ENCODE measurements around the gene RUVBL2. TPM values are rescaled to one million over a fixed set of nuclear protein-coding genes. Genes with fewer than 3 reads are reported as not detected.
"Not testable (repeated sequence)": the region's sequence is repeated elsewhere in the genome, so short reads cannot be mapped to it uniquely, and the experiment has no call there.

The RUVBL2 gene
- polyA plus RNA-seq, 3 donors: 77.9 to 106 (median 88.7) TPM

- DNase-seq (ENCODE audit: extremely low read depth in 1 of 11, low read depth in 9 of 11, low spot score in 4 of 11): not testable (repeated sequence)
These were observed 30.5 kb downstream of the RUVBL2 start, which contains the start of gene CGB3 for GRCh38 chr19:49024233-49024632. Gene CGB3 (minus strand): TSS chr19:49024333. CDS start chr19:49023971, 362 bp downstream.

- DNase-seq (ENCODE audit: extremely low read depth in 1 of 11, low read depth in 9 of 11, low spot score in 4 of 11): not testable (repeated sequence)
These were observed 31.4 kb downstream of the RUVBL2 start for GRCh38 chr19:49025088-49025487.

- not testable (repeated sequence) for DNase-seq (ENCODE audit: extremely low read depth in 1 of 11, low read depth in 9 of 11, low spot score in 4 of 11)
These were observed 31.9 kb downstream of the RUVBL2 start for GRCh38 chr19:49025599-49025998.

DNA sequence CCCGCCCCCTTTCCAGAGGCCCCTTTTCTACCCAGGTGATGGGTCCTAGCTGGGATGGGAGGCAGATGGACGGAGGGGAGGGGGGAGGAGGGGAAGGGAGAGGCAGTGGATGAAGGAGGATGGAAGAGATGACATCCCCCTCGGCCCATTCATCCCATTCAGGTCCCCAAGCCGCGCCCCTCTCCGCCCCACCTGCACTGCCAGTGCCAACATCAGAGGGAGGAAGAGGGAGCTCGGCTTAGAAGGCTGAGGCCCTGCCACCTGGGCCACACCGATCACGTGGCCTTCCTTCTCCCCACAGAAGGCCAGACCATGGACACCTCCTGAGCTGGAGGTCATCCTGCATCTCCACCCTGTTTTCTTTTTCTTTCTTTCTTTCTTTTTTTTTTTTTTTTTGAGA lies 35.0 kb downstream of the RUVBL2 start:
- DNase-seq (ENCODE audit: extremely low read depth in 1 of 11, low read depth in 9 of 11, low spot score in 4 of 11): not testable (repeated sequence)

DNA sequence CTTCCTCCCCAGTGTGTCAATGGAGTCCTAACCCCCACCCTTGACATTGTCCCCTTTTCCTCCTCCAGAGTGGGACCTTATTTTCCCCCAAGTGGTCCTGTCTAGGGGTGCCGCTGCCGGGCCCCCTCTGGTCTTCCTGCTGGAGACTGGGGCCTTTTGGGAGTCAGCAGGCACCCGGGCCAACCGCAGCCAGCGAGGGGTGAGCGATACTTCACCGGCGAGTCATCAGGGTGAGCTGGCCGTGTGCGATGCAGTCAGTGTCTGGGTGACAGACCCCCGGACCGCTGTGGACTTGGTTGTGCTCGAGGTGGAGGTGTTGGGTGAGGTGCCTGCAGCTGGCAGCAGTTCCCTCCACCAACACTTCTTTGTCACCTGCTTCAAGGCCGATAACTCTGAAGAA lies 36.1 kb downstream of the RUVBL2 start:
- not testable (repeated sequence) for DNase-seq (ENCODE audit: extremely low read depth in 1 of 11, low read depth in 9 of 11, low spot score in 4 of 11)

DNA sequence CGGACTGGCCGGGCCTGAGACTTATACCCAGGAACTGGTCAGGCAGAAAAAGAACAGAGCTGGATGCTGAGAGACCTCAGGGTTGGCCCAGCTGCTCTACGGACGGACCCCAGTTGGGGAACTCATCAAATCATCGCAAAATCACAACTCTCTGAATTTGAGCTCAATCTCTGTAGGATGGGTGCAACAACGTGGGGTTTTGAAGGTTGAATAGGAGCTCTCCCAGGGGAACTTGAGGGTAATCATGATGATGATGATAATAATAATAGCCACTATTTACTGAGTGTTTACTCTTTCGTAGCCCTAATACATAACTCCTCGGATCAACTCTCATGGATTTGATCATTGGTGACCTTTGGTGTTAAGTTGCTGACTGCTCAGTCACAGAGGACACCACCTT lies 36.6 kb downstream of the RUVBL2 start:
- not testable (repeated sequence) for DNase-seq (ENCODE audit: extremely low read depth in 1 of 11, low read depth in 9 of 11, low spot score in 4 of 11)

- DNase-seq (ENCODE audit: extremely low read depth in 1 of 11, low read depth in 9 of 11, low spot score in 4 of 11): not testable (repeated sequence)
These were observed 38.1 kb downstream of the RUVBL2 start, which contains the start of gene CGB2 for GRCh38 chr19:49031642-49032301. Gene CGB2 (plus strand): TSS chr19:49031890. CDS start chr19:49032096, 206 bp downstream.

DNA sequence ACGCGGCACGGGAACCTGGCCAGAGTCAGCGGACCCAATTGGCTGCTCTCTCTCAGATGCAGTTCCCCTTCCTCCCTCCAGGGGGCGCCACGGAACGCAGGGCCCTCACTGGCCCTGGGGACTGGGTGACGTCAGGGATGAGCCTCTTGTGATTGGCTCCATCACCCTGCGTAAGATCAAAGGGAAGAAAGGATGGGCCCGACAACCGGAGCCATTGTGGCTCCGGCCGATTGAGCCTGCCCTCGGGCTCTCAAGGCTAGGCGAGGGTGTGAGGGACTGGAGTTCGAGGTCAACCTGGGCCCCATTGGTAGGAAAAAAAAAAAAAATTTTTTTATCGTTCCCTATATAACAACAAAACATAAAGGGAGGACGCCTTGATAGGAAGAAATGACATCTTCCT lies 43.1 kb downstream of the RUVBL2 start, which contains the start of gene CGB1:
CGB1 (minus strand) TSS at position 81 of the 400 bp plus-strand sequence. CDS start 184 bp downstream, outside the sequence.
- DNase-seq (ENCODE audit: extremely low read depth in 1 of 11, low read depth in 9 of 11, low spot score in 4 of 11): not testable (repeated sequence)

GRCh38 chr19:49038111-49038510 lies 44.4 kb downstream of the RUVBL2 start:
- DNase-seq (ENCODE audit: extremely low read depth in 1 of 11, low read depth in 9 of 11, low spot score in 4 of 11): not testable (repeated sequence)

GRCh38 chr19:49038557-49039276 lies 45.0 kb downstream of the RUVBL2 start:
- not testable (repeated sequence) for DNase-seq (ENCODE audit: extremely low read depth in 1 of 11, low read depth in 9 of 11, low spot score in 4 of 11)

DNA sequence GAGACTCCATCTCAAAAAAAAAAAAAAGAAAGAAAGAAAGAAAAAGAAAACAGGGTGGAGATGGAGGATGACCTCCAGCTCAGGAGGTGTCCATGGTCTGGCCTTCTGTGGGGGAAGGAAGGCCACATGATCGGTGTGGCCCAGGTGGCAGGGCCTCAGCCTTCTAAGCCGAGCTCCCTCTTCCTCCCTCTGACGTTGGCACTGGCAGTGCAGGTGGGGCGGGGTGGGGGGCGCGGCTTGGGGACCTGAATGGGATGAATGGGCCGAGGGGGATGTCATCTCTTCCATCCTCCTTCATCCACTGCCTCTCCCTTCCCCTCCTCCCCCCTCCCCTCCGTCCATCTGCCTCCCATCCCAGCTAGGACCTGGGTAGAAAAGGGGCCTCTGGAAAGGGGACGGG lies 46.0 kb downstream of the RUVBL2 start:
- DNase-seq (ENCODE audit: extremely low read depth in 1 of 11, low read depth in 9 of 11, low spot score in 4 of 11): not testable (repeated sequence)

DNA sequence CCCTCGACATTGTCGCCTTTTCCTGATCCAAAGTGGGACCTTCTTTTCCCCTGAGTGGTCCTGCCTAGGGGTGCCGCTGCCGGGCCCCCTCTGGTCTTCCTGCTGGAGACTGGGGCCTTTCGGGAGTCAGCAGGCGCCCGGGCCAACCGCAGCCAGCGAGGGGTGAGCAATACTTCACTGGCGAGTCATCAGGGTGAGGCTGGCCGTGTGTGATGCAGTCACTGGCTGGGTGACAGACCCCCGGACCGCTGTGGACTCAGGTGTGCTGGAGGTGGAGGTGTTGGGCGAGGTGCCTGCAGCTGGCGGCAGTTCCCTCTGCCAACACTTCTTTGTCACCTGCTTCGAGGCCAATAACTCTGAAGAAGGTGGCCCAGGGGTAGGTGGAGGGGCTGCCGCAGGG lies 48.5 kb downstream of the RUVBL2 start:
- no peak for DNase-seq (ENCODE audit: extremely low read depth in 1 of 11, low read depth in 9 of 11, low spot score in 4 of 11)

DNA sequence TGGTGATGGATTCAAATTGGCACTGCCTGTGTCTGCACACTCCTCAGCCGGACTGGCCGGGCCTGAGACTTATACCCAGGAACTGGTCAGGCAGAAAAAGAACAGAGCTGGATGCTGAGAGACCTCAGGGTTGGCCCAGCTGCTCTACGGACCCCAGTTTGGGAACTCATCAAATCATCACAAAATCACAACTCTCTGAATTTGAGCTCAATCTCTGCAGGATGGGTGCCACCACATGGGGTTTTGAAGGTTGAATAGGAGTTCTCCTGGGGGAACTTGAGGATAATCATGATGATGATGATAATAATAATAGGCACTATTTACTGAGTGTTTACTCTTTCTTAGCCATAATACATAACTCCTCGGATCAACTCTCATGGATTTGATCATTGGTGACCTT lies 49.0 kb downstream of the RUVBL2 start:
- not testable (repeated sequence) for DNase-seq (ENCODE audit: extremely low read depth in 1 of 11, low read depth in 9 of 11, low spot score in 4 of 11)

- not testable (repeated sequence) for DNase-seq (ENCODE audit: extremely low read depth in 1 of 11, low read depth in 9 of 11, low spot score in 4 of 11)
These were observed 49.9 kb downstream of the RUVBL2 start, which contains the start of gene CGB5 for GRCh38 chr19:49043548-49043947. Gene CGB5 (plus strand): TSS chr19:49043848. CDS start chr19:49044210, 362 bp downstream.

DNA sequence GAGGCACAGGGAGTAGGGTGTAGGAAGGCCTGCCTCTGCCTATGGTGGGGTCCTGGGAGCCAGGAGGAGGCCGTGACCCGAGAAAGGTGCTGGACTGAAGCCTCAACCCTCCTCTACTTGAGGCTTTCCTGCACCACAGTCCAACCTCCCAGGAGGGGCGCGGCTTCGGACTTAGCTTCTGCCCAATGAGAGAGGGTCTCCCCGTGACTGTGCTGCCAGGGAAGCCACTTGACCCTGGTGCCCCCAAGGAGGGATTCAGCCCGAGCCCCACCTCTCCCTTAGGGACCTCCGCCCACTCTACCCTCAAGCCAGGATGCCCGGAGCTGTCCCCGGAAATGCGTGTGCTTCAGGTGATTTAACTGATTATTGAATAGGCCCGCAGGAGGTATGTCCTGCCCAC lies 55.3 kb downstream of the RUVBL2 start, which contains the start of gene CGB8:
CGB8 (minus strand) TSS at position 101 of the 400 bp plus-strand sequence. CDS start 372 bp downstream, outside the sequence.
- DNase-seq (ENCODE audit: extremely low read depth in 1 of 11, low read depth in 9 of 11, low spot score in 4 of 11): not testable (repeated sequence)

DNA sequence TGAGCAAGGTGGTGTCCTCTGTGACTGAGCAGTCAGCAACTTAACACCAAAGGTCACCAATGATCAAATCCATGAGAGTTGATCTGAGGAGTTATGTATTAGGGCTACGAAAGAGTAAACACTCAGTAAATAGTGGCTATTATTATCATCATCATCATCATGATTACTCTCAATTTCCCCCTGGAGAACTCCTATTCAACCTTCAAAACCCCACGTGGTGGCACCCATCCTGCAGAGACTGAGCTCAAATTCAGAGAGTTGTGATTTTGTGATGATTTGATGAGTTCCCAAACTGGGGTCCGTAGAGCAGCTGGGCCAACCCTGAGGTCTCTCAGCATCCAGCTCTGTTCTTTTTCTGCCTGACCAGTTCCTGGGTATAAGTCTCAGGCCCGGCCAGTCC lies 56.1 kb downstream of the RUVBL2 start:
- DNase-seq (ENCODE audit: extremely low read depth in 1 of 11, low read depth in 9 of 11, low spot score in 4 of 11): not testable (repeated sequence)

DNA sequence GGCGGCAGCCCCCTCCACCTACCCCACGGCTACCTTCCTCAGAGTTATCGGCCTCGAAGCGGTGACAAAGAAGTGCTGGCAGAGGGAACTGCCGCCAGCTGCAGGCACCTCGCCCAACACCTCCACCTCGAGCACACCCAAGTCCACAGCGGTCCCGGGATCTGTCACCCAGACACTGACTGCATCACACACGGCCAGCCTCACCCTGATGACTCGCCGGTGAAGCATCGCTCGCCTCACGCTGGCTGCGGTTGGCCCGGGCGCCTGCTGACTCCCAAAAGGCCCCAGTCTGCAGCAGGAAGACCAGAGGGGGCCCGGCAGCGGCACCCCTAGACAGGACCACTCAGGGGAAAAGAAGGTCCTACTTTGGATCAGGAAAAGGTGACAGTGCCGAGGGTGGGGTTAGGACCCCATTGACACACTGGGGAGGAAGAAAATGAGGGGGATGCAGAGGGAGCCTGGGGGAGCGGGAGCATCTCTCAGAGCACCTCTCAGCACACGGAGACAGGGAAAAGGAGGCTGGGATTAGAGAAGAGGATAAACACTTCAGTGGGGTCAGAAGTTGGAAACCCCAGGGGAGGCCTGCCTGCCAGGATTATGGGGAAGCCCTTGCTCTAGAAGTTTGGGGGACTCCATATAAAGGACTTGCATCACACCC lies 56.8 kb downstream of the RUVBL2 start:
- DNase-seq (ENCODE audit: extremely low read depth in 1 of 11, low read depth in 9 of 11, low spot score in 4 of 11): not testable (repeated sequence)

GRCh38 chr19:49056101-49056901 lies 62.6 kb downstream of the RUVBL2 start:
- DNase-seq (ENCODE audit: extremely low read depth in 1 of 11, low read depth in 9 of 11, low spot score in 4 of 11): peak in 2 of 11 donors; percentile 42 to 44

All from renal cortex interstitium (tissue), 11 donors.